NCI-H1436 treated with DMSO at 0.1 percent for 48 hours (cell line): Measurements from ENCODE around the gene CMTM4.

Experiments
- DNase-seq: peaks from one replicate; lab custom pipeline; 2025; lab: John Stamatoyannopoulos, UW

CMTM4 gene

GRCh38 chr16:66566051-66566901 lies 130.3 kb downstream of the CMTM4 start, which contains the start of gene CMTM1:
CMTM1 (plus strand) TSS chr16:66566439; CDS start chr16:66566514, 75 bp downstream.
- DNase-seq = no peak
